DMS53 treated with DMSO at 0.1 percent for 48 hours (cell line): ENCODE results near the gene MDK.

ENCODE experiments used
- DNase-seq: peaks from one replicate; lab custom pipeline; 2025; ENCODE audit not compliant: unreplicated experiment; lab: John Stamatoyannopoulos, UW

The MDK gene

DNA sequence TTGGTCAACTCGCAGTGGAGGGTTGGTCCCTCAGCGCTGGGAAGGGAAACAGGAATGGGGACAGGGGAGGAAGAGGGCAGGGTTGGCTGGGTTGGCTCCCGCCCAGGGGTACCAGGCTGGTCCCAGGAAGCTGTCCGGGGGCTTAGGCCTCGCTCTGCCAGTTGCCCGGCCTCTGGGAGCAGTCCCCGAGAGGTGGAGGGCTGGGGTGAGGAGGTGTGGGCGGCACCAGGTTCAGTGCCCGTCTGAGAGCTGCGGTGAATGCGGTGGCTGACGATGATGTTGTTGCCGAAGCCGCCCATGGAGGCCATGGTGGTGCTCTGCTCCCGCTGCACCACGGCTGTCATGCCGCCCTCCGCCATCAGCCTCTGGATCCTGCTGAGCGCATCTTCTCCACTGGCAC lies 16.1 kb downstream of the MDK start:
- DNase-seq, result no peak

DNA sequence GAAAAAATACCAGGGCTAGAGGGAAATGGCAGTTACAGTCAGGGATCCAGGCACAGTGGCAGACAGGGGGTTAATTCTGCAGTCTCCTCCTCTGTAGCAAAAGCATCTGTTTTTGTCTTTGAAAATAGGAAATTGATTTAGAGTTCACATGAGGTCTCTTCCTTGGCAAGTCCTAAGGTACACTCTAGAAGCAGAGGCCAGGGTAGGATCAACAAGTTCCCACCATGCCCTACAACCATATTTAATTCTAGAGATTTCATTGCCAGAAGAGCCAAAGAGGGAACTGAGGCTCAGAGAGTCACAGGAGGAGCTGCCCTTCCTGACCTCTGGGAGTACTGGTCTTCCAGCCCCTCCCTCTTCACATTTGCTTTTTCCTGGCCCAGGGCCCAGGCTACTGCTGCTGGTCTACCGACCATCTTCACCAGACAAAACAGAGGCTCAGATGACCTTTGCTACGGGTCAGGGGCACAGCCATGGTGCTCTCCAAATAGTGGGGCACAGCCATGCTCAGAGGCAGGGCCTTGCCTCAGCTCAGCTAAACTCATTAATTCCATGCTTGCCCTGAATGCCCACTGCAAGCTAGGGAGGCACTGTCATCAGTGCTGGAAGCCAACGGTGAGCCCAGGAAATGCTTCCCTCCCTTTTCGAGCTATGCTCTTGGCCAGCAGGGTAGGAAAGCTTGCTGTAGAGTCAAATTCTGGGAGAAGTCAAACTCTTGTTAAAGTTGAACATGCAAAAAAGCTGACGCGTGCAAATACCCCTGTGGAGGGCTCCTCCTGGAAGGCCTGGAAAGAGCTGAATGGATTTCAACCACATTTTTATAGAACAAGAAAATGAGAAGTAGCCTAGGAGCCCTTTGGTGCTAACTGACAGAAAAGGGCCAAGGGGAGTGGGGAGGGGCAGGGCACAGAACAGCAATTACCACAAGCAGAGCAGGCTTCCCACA lies 21.8 kb downstream of the MDK start:
- no peak for DNase-seq

GRCh38 chr11:46404476-46405017 lies 23.1 kb downstream of the MDK start:
- DNase-seq, result no peak

DNA sequence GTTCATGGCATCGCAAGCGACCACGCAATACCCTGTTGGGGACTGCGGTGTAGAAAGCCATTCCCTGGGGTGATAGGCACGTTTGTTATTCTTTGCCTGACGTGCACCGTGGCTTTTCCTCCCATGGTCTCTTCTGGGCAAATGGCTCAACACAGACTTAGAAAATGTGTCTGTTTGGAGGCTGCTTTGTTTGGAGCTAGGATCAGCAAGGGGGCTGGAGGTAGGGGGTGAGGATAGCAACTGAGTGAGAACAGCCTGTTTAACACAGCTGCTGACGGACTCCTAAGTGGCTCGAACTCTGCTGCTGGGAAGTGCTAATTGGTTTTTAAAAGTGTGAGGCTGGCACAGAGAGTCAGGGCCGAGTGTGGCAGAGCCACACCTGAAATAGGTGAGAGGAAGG lies 26.2 kb downstream of the MDK start:
- no peak for DNase-seq

- no peak for DNase-seq
Observed at GRCh38 chr11:46408407-46408986, 27.0 kb downstream of the MDK start.

DNA sequence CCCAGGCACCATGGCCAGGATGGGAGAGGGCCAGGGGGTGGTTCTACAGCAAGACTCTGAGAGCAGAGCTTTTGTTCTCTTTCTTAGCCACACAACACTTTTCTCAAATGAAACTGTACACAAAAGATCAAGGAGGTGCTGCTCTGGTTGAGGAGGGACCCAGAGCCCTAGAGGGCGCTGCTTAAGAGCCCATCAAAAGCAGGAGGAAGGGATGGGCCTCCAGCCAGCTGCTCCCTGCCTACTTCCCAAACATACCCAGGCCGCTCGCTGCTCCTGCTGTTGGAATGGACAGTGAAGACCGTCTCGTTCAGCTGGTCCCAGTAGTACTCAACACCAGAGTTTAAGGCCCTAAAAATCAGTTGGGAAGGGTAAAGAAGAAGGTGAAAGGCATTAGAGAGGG lies 28.6 kb downstream of the MDK start:
- no peak for DNase-seq

- DNase-seq, result peak; percentile 92
Observed at GRCh38 chr11:46413760-46414465, 32.4 kb downstream of the MDK start.

DNA sequence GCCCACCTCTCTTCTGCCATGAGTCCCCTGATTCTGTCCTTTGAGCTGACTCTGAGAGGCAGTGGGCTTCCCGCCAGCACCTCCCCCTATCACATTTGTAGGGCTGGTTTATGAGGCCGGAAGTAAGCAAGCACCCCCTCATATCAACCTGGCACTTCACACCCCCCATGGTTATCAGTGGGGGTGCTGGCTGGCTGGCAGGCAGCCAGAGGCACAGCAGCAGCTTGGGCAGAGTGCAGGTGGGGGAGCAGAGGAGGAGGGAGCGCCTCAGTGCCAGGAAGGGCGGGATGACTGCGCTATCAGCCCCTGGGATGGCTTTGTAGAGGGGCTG lies 33.0 kb downstream of the MDK start:
- no peak for DNase-seq

DNA sequence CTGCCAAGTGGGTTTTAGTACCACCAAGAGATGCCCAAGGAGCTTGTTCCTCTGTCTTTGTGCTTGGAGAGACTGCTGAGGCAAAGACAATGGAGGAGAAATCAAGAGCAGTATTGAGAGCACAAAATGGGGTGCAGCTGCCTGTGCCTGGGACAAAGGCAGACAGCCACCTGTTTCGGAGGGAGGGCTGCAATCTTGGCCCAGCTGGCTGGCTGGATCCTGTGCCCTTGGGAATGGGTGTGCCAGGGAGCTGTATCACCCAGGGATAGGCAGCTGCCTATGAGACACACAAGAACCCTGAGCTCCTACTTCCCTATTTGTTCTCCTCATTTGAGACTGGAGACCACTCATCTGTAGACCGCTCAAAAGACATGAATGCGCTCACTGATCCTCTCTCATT lies 33.4 kb downstream of the MDK start:
- DNase-seq, result no peak

- DNase-seq, result no peak
Observed at GRCh38 chr11:46417711-46418110, 36.2 kb downstream of the MDK start.

DNA sequence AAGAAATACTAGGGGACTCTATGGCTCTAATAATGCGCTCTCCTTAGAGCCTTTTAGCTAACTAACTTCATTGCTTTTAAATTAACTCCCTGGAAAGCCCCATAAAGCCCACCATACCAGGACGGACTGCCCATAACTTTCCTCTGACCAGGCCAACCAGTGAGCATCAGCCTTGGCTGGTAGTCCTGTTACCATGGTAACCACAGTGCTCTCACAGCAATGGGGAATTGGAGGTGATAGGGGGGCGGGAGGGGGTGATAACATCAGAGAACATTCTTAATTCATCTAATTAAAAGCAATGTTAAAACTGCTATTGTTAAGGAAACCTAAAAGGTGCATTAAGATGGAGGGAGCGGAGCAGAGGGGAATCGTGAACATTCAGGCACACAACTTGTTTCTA lies 37.3 kb downstream of the MDK start:
- DNase-seq, result no peak

GRCh38 chr11:46420513-46420912 lies 39.0 kb downstream of the MDK start:
- no peak for DNase-seq

- no peak for DNase-seq
Observed at GRCh38 chr11:46421257-46421880, 39.9 kb downstream of the MDK start.

DNA sequence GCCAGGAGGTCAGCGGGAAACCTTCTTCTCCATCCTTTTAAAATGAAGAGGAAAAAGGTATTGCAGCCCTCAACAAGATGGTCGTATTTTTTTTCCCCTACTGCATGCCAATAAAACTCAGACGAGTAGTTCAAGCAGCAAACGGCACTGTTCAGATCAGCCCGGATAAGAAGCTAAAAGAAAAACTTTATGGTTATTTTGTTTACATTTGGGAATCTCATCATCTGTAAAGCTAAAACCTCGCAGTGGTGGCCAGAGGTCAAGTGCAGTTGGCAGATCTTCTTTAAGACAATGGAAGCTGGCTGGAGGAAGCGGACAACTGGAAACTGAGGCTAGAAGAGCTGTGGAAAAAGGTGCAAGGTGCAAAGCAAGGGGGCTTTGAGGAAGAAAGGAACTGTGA lies 41.1 kb downstream of the MDK start:
- DNase-seq, result no peak

DNA sequence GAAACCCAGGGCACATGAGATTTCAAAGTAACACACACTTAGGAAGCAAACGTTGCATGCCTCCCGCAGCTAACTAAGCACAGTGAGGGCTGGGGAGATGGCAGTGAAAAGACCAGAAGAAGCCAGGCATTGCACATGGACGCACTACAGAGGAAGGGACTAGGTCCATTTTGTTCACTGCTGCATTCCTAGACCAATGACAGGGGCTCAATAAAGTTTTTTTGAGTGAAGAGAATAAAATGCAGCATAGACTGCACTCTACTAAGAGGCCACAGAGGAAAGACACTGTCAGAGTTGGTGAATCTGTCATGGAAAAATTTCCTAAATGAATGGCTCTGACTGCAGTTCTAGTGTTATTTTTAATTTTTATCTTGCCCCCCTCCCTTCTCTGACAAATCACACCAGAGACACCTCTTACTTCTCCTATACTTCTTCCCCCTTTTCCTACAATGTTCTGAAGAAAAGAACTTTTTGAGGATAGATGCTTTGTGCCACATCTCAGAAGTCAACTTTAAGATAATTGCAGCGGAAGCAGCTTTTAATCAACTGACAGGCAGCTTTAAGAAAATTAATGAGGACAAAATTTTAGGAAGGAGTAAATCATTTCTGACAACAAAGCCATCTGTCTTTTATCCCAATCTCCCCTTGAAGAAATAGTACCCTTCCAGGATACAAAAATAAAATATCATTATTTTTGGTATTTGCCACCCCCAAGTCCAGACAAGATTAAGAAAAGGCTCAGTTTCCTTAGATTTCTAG lies 44.9 kb downstream of the MDK start:
- no peak for DNase-seq

GRCh38 chr11:46427364-46427763 lies 45.9 kb downstream of the MDK start:
- DNase-seq, result no peak

- no peak for DNase-seq
Observed at GRCh38 chr11:46429717-46430116, 48.2 kb downstream of the MDK start.

DNA sequence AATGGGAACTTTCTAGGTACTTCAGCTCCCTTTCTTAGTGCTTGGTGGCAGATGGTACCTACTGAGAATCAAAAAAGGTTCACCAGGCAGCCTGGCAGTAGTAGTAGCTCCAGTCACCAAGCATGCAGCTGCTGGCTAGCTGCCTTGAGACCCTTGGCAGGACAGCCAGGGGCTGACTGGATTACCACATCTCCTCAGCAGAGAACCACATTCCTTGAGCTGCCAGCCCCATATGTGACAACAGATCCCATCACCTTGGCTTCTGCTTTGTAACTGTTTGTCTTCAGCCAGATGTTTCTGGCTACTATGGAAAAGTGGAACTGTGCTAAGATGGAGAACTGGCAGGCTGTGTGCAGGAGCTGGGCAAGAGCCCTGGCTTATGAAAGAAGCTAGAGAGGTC lies 49.7 kb downstream of the MDK start:
- no peak for DNase-seq
